HG03565 (cell line): ENCODE data around the gene ANLN.
"Not testable (repeated sequence)": the region's sequence is repeated elsewhere in the genome, so short reads cannot be mapped to it uniquely, and the experiment has no call there.

Experiments
- ATAC-seq: cut with Tn5 transposase; IDR thresholded peaks from one replicate; pipeline ENCODE4 v1.9.1; 2021; ENCODE audit warnings: mild to moderate bottlenecking, moderate library complexity; ENCODE audit not compliant: unreplicated experiment

The ANLN gene

GRCh38 chr7:36460811-36461429, 71.3 kb downstream of the ANLN start:
- ATAC-seq, result no peak

GRCh38 chr7:36462551-36463137, 73.0 kb downstream of the ANLN start:
- ATAC-seq, result no peak

- no peak for ATAC-seq
Observed at GRCh38 chr7:36464271-36464670, 74.6 kb downstream of the ANLN start.

GRCh38 chr7:36466001-36466400, 76.3 kb downstream of the ANLN start:
- not testable (repeated sequence) for ATAC-seq

- no peak for ATAC-seq
Observed at GRCh38 chr7:36468370-36469101, 78.9 kb downstream of the ANLN start.

- no peak for ATAC-seq
Observed at GRCh38 chr7:36469236-36469635, 79.6 kb downstream of the ANLN start.

- ATAC-seq, result no peak
Observed at GRCh38 chr7:36472141-36472729, 82.6 kb downstream of the ANLN start.

GRCh38 chr7:36473454-36474282, 84.0 kb downstream of the ANLN start:
- no peak for ATAC-seq

GRCh38 chr7:36474283-36475010, 84.8 kb downstream of the ANLN start:
- no peak for ATAC-seq

- no peak for ATAC-seq
Observed at GRCh38 chr7:36475011-36475342, 85.3 kb downstream of the ANLN start.

GRCh38 chr7:36475381-36475780, 85.7 kb downstream of the ANLN start:
- no peak for ATAC-seq

- no peak for ATAC-seq
Observed at GRCh38 chr7:36478745-36479144, 89.1 kb downstream of the ANLN start.

- ATAC-seq, result not testable (repeated sequence)
Observed at GRCh38 chr7:36483853-36484252, 94.2 kb downstream of the ANLN start.

- ATAC-seq, result no peak
Observed at GRCh38 chr7:36484265-36484664, 94.6 kb downstream of the ANLN start.

GRCh38 chr7:36486336-36486735, 96.7 kb downstream of the ANLN start:
- ATAC-seq, result no peak

GRCh38 chr7:36487756-36488336, 98.2 kb downstream of the ANLN start:
- ATAC-seq, result no peak

- not testable (repeated sequence) for ATAC-seq
Observed at GRCh38 chr7:36488672-36489071, 99.0 kb downstream of the ANLN start.

GRCh38 chr7:36490419-36490830, 100.8 kb downstream of the ANLN start:
- no peak for ATAC-seq

GRCh38 chr7:36491317-36491716, 101.7 kb downstream of the ANLN start:
- ATAC-seq, result no peak

- no peak for ATAC-seq
Observed at GRCh38 chr7:36496576-36496975, 106.9 kb downstream of the ANLN start.
